ENCODE measurements around the gene ZBTB45. TPM values are rescaled to one million over a fixed set of nuclear protein-coding genes. Genes with fewer than 3 reads are reported as not detected.

The ZBTB45 gene
- total and polyA plus RNA-seq, 10 of the 15 experiments (the other 5 are each of a cell fraction or from before 2014, with no cell fraction given) = 0.29 to 17.2 (median 4.2) TPM

DNA sequence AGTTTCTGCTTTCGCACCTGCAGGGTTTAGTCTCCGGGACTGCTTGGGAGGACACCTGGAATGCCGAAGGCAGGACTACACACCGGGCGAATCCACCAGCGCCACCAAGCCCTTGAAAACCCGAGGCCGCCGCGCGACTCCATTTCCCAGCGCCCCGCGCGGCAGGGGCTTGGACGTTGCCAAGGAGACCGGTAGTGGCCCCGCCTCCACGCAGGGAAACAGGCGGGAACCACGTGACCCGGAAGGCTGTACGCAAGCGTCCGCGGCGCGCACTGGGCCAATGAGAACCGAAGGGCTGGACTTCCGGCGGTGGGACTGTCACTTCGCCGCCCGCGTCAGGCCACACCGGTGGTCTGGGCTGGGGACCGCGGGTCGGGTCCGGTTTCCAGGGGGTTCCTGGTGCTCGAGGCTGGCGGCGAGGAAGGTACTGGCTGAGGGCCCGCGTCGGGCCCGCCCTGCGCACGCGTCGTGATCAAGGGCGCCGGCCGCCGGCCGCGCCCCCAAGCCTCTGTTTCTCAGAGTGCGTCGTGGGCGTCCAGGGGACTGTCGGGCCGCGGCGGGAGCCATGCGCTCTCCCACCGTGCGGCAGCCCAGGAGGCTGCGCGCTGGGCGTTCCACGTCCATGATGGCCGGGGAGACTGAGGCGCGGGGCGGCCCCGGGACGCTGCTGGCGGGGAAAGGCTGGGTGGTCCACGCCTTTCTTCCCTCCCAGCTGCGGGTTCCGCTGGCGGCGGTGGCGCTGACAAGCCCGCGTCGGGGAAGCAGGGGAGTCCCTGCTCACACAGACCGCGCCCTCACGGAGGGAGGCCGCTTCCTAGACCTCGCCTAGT, 52.6 kb downstream of the ZBTB45 start, which contains the start of gene ZNF324 (continued):
- TF ChIP-seq KAT2A (conservative IDR thresholded peaks at IDR 0.05; ENCODE audit: control insufficient read depth, low read depth, low read length) (no peak), HDAC6 (IDR thresholded peaks at IDR 0.05; ENCODE audit: unreplicated experiment) (no peak), GABPA (IDR thresholded peaks at IDR 0.05; ENCODE audit: low read depth) (peak; percentile 82), BRCA1 (IDR thresholded peaks at IDR 0.05; ENCODE audit: low read depth, low read length) (no peak), SUPT20H (IDR thresholded peaks at IDR 0.05; ENCODE audit: borderline replicate concordance, control insufficient read depth, low read depth, low read length) (no peak), NRF1 (conservative IDR thresholded peaks at IDR 0.05; ENCODE audit: low read depth, low read length) (no peak), TBL1XR1 (IDR thresholded peaks at IDR 0.05; ENCODE audit: low read depth, low read length) (0 out of 2 replicates have a peak, but pooled peaks have one; percentile 57), TAF1 (IDR thresholded peaks at IDR 0.05; ENCODE audit: borderline replicate concordance, low read depth, low read length) (peak; percentile 38; the same call in 1 of the 2 replicates), IKZF1 (conservative IDR thresholded peaks at IDR 0.05) (peak; percentile 81)
- TF ChIP-seq, protein P1, sequence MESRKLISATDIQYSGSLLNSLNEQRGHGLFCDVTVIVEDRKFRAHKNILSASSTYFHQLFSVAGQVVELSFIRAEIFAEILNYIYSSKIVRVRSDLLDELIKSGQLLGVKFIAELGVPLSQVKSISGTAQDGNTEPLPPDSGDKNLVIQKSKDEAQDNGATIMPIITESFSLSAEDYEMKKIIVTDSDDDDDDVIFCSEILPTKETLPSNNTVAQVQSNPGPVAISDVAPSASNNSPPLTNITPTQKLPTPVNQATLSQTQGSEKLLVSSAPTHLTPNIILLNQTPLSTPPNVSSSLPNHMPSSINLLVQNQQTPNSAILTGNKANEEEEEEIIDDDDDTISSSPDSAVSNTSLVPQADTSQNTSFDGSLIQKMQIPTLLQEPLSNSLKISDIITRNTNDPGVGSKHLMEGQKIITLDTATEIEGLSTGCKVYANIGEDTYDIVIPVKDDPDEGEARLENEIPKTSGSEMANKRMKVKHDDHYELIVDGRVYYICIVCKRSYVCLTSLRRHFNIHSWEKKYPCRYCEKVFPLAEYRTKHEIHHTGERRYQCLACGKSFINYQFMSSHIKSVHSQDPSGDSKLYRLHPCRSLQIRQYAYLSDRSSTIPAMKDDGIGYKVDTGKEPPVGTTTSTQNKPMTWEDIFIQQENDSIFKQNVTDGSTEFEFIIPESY (IDR thresholded peaks at IDR 0.05) = no peak
- TF ChIP-seq, protein P2, sequence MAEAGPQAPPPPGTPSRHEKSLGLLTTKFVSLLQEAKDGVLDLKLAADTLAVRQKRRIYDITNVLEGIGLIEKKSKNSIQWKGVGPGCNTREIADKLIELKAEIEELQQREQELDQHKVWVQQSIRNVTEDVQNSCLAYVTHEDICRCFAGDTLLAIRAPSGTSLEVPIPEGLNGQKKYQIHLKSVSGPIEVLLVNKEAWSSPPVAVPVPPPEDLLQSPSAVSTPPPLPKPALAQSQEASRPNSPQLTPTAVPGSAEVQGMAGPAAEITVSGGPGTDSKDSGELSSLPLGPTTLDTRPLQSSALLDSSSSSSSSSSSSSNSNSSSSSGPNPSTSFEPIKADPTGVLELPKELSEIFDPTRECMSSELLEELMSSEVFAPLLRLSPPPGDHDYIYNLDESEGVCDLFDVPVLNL (IDR thresholded peaks at IDR 0.05; ENCODE audit: low read depth, low read length) = no peak

Data from GM12878 (cell line).